Measurements from ENCODE around the gene CFAP299. TPM values are rescaled to one million over a fixed set of nuclear protein-coding genes. Genes with fewer than 3 reads are reported as not detected.

Gene CFAP299
- total and polyA plus RNA-seq, 9 of the 15 experiments (the other 6 are each of a cell fraction or from before 2014, with no cell fraction given), result 0.09 to 3.0 (median 0.76) TPM

DNA sequence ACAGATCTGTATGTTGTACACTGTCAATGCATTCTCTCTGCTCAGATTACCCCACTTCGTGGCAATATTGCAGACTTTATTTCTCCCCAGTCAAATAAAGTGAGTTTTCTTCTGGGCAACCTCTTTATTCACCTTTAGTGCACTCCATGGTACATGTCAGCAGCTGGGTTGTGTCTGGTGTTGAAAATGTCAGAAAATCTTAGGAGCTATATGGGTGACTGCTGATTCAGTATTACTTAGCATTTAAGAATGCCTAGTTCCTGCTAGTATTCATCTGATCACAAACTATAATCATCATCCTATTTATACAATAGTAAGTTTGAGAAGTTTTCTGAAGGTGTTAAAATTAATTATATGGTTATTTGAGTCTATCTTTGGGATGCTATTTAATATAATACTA, 112.5 kb downstream of the CFAP299 start (continued):
- TF ChIP-seq, protein P1, sequence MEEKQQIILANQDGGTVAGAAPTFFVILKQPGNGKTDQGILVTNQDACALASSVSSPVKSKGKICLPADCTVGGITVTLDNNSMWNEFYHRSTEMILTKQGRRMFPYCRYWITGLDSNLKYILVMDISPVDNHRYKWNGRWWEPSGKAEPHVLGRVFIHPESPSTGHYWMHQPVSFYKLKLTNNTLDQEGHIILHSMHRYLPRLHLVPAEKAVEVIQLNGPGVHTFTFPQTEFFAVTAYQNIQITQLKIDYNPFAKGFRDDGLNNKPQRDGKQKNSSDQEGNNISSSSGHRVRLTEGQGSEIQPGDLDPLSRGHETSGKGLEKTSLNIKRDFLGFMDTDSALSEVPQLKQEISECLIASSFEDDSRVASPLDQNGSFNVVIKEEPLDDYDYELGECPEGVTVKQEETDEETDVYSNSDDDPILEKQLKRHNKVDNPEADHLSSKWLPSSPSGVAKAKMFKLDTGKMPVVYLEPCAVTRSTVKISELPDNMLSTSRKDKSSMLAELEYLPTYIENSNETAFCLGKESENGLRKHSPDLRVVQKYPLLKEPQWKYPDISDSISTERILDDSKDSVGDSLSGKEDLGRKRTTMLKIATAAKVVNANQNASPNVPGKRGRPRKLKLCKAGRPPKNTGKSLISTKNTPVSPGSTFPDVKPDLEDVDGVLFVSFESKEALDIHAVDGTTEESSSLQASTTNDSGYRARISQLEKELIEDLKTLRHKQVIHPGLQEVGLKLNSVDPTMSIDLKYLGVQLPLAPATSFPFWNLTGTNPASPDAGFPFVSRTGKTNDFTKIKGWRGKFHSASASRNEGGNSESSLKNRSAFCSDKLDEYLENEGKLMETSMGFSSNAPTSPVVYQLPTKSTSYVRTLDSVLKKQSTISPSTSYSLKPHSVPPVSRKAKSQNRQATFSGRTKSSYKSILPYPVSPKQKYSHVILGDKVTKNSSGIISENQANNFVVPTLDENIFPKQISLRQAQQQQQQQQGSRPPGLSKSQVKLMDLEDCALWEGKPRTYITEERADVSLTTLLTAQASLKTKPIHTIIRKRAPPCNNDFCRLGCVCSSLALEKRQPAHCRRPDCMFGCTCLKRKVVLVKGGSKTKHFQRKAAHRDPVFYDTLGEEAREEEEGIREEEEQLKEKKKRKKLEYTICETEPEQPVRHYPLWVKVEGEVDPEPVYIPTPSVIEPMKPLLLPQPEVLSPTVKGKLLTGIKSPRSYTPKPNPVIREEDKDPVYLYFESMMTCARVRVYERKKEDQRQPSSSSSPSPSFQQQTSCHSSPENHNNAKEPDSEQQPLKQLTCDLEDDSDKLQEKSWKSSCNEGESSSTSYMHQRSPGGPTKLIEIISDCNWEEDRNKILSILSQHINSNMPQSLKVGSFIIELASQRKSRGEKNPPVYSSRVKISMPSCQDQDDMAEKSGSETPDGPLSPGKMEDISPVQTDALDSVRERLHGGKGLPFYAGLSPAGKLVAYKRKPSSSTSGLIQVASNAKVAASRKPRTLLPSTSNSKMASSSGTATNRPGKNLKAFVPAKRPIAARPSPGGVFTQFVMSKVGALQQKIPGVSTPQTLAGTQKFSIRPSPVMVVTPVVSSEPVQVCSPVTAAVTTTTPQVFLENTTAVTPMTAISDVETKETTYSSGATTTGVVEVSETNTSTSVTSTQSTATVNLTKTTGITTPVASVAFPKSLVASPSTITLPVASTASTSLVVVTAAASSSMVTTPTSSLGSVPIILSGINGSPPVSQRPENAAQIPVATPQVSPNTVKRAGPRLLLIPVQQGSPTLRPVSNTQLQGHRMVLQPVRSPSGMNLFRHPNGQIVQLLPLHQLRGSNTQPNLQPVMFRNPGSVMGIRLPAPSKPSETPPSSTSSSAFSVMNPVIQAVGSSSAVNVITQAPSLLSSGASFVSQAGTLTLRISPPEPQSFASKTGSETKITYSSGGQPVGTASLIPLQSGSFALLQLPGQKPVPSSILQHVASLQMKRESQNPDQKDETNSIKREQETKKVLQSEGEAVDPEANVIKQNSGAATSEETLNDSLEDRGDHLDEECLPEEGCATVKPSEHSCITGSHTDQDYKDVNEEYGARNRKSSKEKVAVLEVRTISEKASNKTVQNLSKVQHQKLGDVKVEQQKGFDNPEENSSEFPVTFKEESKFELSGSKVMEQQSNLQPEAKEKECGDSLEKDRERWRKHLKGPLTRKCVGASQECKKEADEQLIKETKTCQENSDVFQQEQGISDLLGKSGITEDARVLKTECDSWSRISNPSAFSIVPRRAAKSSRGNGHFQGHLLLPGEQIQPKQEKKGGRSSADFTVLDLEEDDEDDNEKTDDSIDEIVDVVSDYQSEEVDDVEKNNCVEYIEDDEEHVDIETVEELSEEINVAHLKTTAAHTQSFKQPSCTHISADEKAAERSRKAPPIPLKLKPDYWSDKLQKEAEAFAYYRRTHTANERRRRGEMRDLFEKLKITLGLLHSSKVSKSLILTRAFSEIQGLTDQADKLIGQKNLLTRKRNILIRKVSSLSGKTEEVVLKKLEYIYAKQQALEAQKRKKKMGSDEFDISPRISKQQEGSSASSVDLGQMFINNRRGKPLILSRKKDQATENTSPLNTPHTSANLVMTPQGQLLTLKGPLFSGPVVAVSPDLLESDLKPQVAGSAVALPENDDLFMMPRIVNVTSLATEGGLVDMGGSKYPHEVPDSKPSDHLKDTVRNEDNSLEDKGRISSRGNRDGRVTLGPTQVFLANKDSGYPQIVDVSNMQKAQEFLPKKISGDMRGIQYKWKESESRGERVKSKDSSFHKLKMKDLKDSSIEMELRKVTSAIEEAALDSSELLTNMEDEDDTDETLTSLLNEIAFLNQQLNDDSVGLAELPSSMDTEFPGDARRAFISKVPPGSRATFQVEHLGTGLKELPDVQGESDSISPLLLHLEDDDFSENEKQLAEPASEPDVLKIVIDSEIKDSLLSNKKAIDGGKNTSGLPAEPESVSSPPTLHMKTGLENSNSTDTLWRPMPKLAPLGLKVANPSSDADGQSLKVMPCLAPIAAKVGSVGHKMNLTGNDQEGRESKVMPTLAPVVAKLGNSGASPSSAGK (IDR thresholded peaks at IDR 0.05), result no peak

Measured in K562 (cell line).